Posterior vena cava (tissue), 2 donors: ENCODE measurements around the gene CXorf66. TPM values are rescaled to one million over a fixed set of nuclear protein-coding genes. Genes with fewer than 3 reads are reported as not detected.
"Not testable (repeated sequence)": the region's sequence is repeated elsewhere in the genome, so short reads cannot be mapped to it uniquely, and the experiment has no call there.

Experiments used
- DNase-seq: peaks from one replicate; pipeline ENCODE4 v3.0.0-alpha.2; 2020; ENCODE audit warnings: low spot score
- intact Hi-C, 2 donors: fragments of 100-400 bp; cut with DNase I; formaldehyde crosslinking; loops; one replicate each; pipeline versions ENCODE4 v1.14.1 to v1.14.2; 2022 to 2023
- microRNA-seq, 2 donors: library from miRNA; unstranded; fragments of <30 nt; microRNA quantifications; one replicate each; pipeline ENCODE4 v1.2.0, GENCODE V29; 2020 to 2021; ENCODE audit warnings: borderline microRNAs expressed in 2 of 2
- total RNA-seq, 2 donors: library from RNA; stranded (reverse); fragmentation: NEBNext Ultra II Directional; extraction: Animal tissue kit (Norgen Biotek cat#: 25700); gene quantifications; one replicate each; pipeline ENCODE4 v1.2.1, GENCODE V29; 2021
- donor health status: DM: yes; HTN: yes; CAD: no.
- donor health status: DM: yes; HTN: yes; CAD: no.

CXorf66 gene
- total RNA-seq, 2 donors from 2014 or later = not detected

- no peak for DNase-seq
- intact Hi-C loops = no loop called here
Measured at GRCh38 chrX:139930916-139931645, 34.2 kb downstream of the CXorf66 start.

GRCh38 chrX:139930401-139930800, 34.9 kb downstream of the CXorf66 start:
- no peak for DNase-seq
- intact Hi-C loops = no loop called here

- intact Hi-C loops = no loop called here
- DNase-seq = no peak
Measured at GRCh38 chrX:139929876-139930275, 35.4 kb downstream of the CXorf66 start.

- intact Hi-C loops = no loop called here
- no peak for DNase-seq
Measured at GRCh38 chrX:139924696-139925095, 40.6 kb downstream of the CXorf66 start.

- intact Hi-C loops = no loop called here
- DNase-seq = no peak
Measured at GRCh38 chrX:139924069-139924695, 41.1 kb downstream of the CXorf66 start.

GRCh38 chrX:139921142-139921541, 44.2 kb downstream of the CXorf66 start:
- DNase-seq, intact Hi-C loops: not testable (repeated sequence)

GRCh38 chrX:139920316-139920715, 45.0 kb downstream of the CXorf66 start:
- intact Hi-C loops = no loop called here
- no peak for DNase-seq

GRCh38 chrX:139914421-139914820, 50.9 kb downstream of the CXorf66 start:
- intact Hi-C loops = no loop called here
- DNase-seq = no peak

- DNase-seq = no peak
- intact Hi-C loops = no loop called here
Measured at GRCh38 chrX:139909712-139910111, 55.6 kb downstream of the CXorf66 start.

- DNase-seq = no peak
- intact Hi-C loops = no loop called here
Measured at GRCh38 chrX:139907078-139907477, 58.2 kb downstream of the CXorf66 start.

- DNase-seq = no peak
- intact Hi-C loops = no loop called here
Measured at GRCh38 chrX:139905743-139906142, 59.6 kb downstream of the CXorf66 start.

Small RNAs within 50 kb of the gene (microRNA-seq; reads per million reads assigned to microRNA genes)
- gene MIR505 = 91.1 to 178 reads per million in 2 donors

Other genes starting within 250 kb of the CXorf66 start
- gene ATP11C, start 32.5 kb downstream of the CXorf66 start, total RNA-seq = 10 to 100 TPM; 24.5 to 27.2 TPM